ENCODE data around the gene FERMT2. TPM values are rescaled to one million over a fixed set of nuclear protein-coding genes. Genes with fewer than 3 reads are reported as not detected.

FERMT2 gene
- total RNA-seq, 1 experiment from 2014 or later, result 40.8 TPM

GRCh38 chr14:52863334-52863700 lies 87.5 kb downstream of the FERMT2 start:
- DNase-seq, result no peak
- no peaks in the 10 kb centered on the region for H3K9me3 Mint-ChIP-seq (ENCODE audit: unreplicated experiment)
- no peak for TF ChIP-seq CTCF (IDR thresholded peaks at IDR 0.05; ENCODE audit: insufficient read depth in 1 of 2, low read depth in 1 of 2, low read length in 1 of 2, severe bottlenecking in 1 of 2, unreplicated experiment in 1 of 2)
- no TSS peak for BruUV-seq (replicated peaks)
- H3K36me3 ChIP-seq (ENCODE audit: control insufficient read depth, insufficient read depth, low read length), result no peaks in the 10 kb centered on the region; the same call in 1 of the 2 replicates
- no peaks in the 10 kb centered on the region for H3K4me1 ChIP-seq
- CTCF ChIA-PET, result no interaction called here
- no peaks in the 10 kb centered on the region for H3K4me1 Mint-ChIP-seq (ENCODE audit: low read depth, unreplicated experiment)
- intact Hi-C loops (cut with micrococcal nuclease; ENCODE audit: unreplicated experiment), result no loop called here
- no peaks in the 10 kb centered on the region for H3K27me3 Mint-ChIP-seq (ENCODE audit: insufficient read depth, unreplicated experiment)
- no peak overlapping the region for H3K4me3 Mint-ChIP-seq (ENCODE audit: unreplicated experiment)
- POLR2A ChIA-PET, result no interaction called here
- H3K27ac Mint-ChIP-seq (ENCODE audit: unreplicated experiment), result no peak overlapping the region
- no peaks in the 10 kb centered on the region for H3K36me3 Mint-ChIP-seq (ENCODE audit: insufficient read depth, unreplicated experiment)
- no peaks in the 10 kb centered on the region for H3K9me3 ChIP-seq
- H3K27me3 ChIP-seq (replicated peaks; ENCODE audit: control insufficient read depth, insufficient read depth, low read length), result no peaks in the 10 kb centered on the region
- no peak overlapping the region for H3K4me3 ChIP-seq (ENCODE audit: low read depth, low read length)

GRCh38 chr14:52862632-52863333 lies 88.1 kb downstream of the FERMT2 start:
- BruUV-seq (replicated peaks), result no TSS peak
- Mint-ChIP-seq H3K36me3 (ENCODE audit: insufficient read depth, unreplicated experiment) (no peaks in the 10 kb centered on the region), H3K27me3 (ENCODE audit: insufficient read depth, unreplicated experiment) (no peaks in the 10 kb centered on the region), H3K4me1 (ENCODE audit: low read depth, unreplicated experiment) (no peaks in the 10 kb centered on the region), H3K9me3 (ENCODE audit: unreplicated experiment) (no peaks in the 10 kb centered on the region), H3K27ac (ENCODE audit: unreplicated experiment) (no peak overlapping the region), H3K4me3 (ENCODE audit: unreplicated experiment) (no peak overlapping the region)
- DNase-seq, result no peak
- no peak for TF ChIP-seq CTCF (IDR thresholded peaks at IDR 0.05; ENCODE audit: insufficient read depth in 1 of 2, low read depth in 1 of 2, low read length in 1 of 2, severe bottlenecking in 1 of 2, unreplicated experiment in 1 of 2)
- Histone ChIP-seq H3K27me3 (replicated peaks; ENCODE audit: control insufficient read depth, insufficient read depth, low read length) (no peaks in the 10 kb centered on the region), H3K9me3 (no peaks in the 10 kb centered on the region), H3K4me1 (no peaks in the 10 kb centered on the region), H3K4me3 (ENCODE audit: low read depth, low read length) (no peak overlapping the region), H3K36me3 (ENCODE audit: control insufficient read depth, insufficient read depth, low read length) (no peaks in the 10 kb centered on the region; the same call in 1 of the 2 replicates)
- intact Hi-C loops (cut with micrococcal nuclease; ENCODE audit: unreplicated experiment), result no loop called here
- ChIA-PET CTCF (interaction anchor here (0.6 kb wide), 1 partner anchor 35 kb away, joined by 5 read pairs; no protein-coding TSS in a partner anchor), POLR2A (no interaction called here)

- H3K27ac Mint-ChIP-seq (ENCODE audit: unreplicated experiment), result no peak overlapping the region
- CTCF ChIA-PET, result no interaction called here
- Histone ChIP-seq H3K27me3 (replicated peaks; ENCODE audit: control insufficient read depth, insufficient read depth, low read length) (no peaks in the 10 kb centered on the region), H3K9me3 (no peaks in the 10 kb centered on the region), H3K4me3 (ENCODE audit: low read depth, low read length) (no peak overlapping the region), H3K36me3 (ENCODE audit: control insufficient read depth, insufficient read depth, low read length) (no peaks in the 10 kb centered on the region; the same call in 1 of the 2 replicates), H3K4me1 (no peaks in the 10 kb centered on the region)
- H3K4me3 Mint-ChIP-seq (ENCODE audit: unreplicated experiment), result no peak overlapping the region
- no peaks in the 10 kb centered on the region for H3K36me3 Mint-ChIP-seq (ENCODE audit: insufficient read depth, unreplicated experiment)
- POLR2A ChIA-PET, result no interaction called here
- peaks cover under 1% of the 10 kb centered on the region for H3K4me1 Mint-ChIP-seq (ENCODE audit: low read depth, unreplicated experiment)
- no peaks in the 10 kb centered on the region for H3K27me3 Mint-ChIP-seq (ENCODE audit: insufficient read depth, unreplicated experiment)
- H3K9me3 Mint-ChIP-seq (ENCODE audit: unreplicated experiment), result no peaks in the 10 kb centered on the region
- no peak for DNase-seq
- TF ChIP-seq CTCF (IDR thresholded peaks at IDR 0.05; ENCODE audit: insufficient read depth in 1 of 2, low read depth in 1 of 2, low read length in 1 of 2, severe bottlenecking in 1 of 2, unreplicated experiment in 1 of 2), result no peak
- BruUV-seq (replicated peaks), result no TSS peak
- intact Hi-C loops (cut with micrococcal nuclease; ENCODE audit: unreplicated experiment), result no loop called here
Measured at GRCh38 chr14:52861403-52861802, 89.4 kb downstream of the FERMT2 start.

All from Caco-2 (cell line).